Measurements from ENCODE around the gene AKAP6. TPM values are rescaled to one million over a fixed set of nuclear protein-coding genes. Genes with fewer than 3 reads are reported as not detected.

The AKAP6 gene
- total and polyA plus RNA-seq, 12 donors, result 0.71 to 24.7 (median 8.1) TPM

GRCh38 chr14:32630701-32631100 lies 301.6 kb downstream of the AKAP6 start:
- Histone ChIP-seq H3K27ac (no peak overlapping the region), H3K4me3 (no peak overlapping the region), H3K36me3 (replicated peaks in 1 of 2) (no peaks in the 10 kb centered on the region), H3K9me3 (replicated peaks in 1 of 3) (no peaks in the 10 kb centered on the region), H3K4me1 (replicated peaks in 1 of 2) (peaks cover 0 to 10% of the 10 kb centered on the region in 2 donors), H3K27me3 (no peaks in the 10 kb centered on the region)
- no peak for DNase-seq
- intact Hi-C loops (cut with DNase I), result no loop called here
- TF ChIP-seq CTCF (IDR thresholded peaks at IDR 0.05), result no peak
- TF ChIP-seq POLR2A (IDR thresholded peaks at IDR 0.05), result no peak

- intact Hi-C loops (cut with DNase I), result no loop called here
- no peak overlapping the region for H3K4me3 ChIP-seq
- DNase-seq, result no peak
- no peaks in the 10 kb centered on the region for H3K27me3 ChIP-seq
- no peaks in the 10 kb centered on the region for H3K9me3 ChIP-seq (replicated peaks in 1 of 3)
- TF ChIP-seq POLR2A (IDR thresholded peaks at IDR 0.05), result no peak
- no peak overlapping the region for H3K27ac ChIP-seq
- H3K4me1 ChIP-seq (replicated peaks in 1 of 2), result peaks cover 0 to 16% of the 10 kb centered on the region in 2 donors
- 88 to 94% (median 93%) methylated on average over 3 of the region's 3 CpGs for WGBS, 4 donors
- H3K36me3 ChIP-seq (replicated peaks in 1 of 2), result no peaks in the 10 kb centered on the region
Measured at GRCh38 chr14:32633224-32633859, 304.2 kb downstream of the AKAP6 start.

- intact Hi-C loops (cut with DNase I), result no loop called here
- DNase-seq, result no peak
- H3K4me1 ChIP-seq (replicated peaks in 1 of 2), result peaks cover 0 to 16% of the 10 kb centered on the region in 2 donors
- no peak overlapping the region for H3K27ac ChIP-seq
- TF ChIP-seq POLR2A (IDR thresholded peaks at IDR 0.05) (no peak), CTCF (IDR thresholded peaks at IDR 0.05) (no peak)
- H3K9me3 ChIP-seq (replicated peaks in 1 of 3), result no peaks in the 10 kb centered on the region
- no peaks in the 10 kb centered on the region for H3K36me3 ChIP-seq (replicated peaks in 1 of 2)
- no peak overlapping the region for H3K4me3 ChIP-seq
- H3K27me3 ChIP-seq, result no peaks in the 10 kb centered on the region
Measured at GRCh38 chr14:32633930-32634329, 304.8 kb downstream of the AKAP6 start.

GRCh38 chr14:32635061-32635719 lies 306.1 kb downstream of the AKAP6 start:
- Histone ChIP-seq H3K4me3 (peak overlapping the region in 1 of 4 donors; percentile 40), H3K9me3 (replicated peaks in 1 of 3) (no peaks in the 10 kb centered on the region), H3K36me3 (replicated peaks in 1 of 2) (no peaks in the 10 kb centered on the region), H3K27me3 (no peaks in the 10 kb centered on the region), H3K27ac (peak overlapping the region in 1 of 5 donors; percentile 4), H3K4me1 (replicated peaks in 1 of 2) (peaks cover 0 to 16% of the 10 kb centered on the region in 2 donors)
- intact Hi-C loops (cut with DNase I), result no loop called here
- DNase-seq, result no peak
- 5 to 16% (median 14%) methylated on average over 2 of the region's 2 CpGs for WGBS, 4 donors
- TF ChIP-seq CTCF (IDR thresholded peaks at IDR 0.05), result no peak
- no peak for TF ChIP-seq POLR2A (IDR thresholded peaks at IDR 0.05)

- no peaks in the 10 kb centered on the region for H3K36me3 ChIP-seq (replicated peaks in 1 of 2)
- no peak for DNase-seq
- no peak overlapping the region for H3K27ac ChIP-seq
- intact Hi-C loops (cut with DNase I), result no loop called here
- TF ChIP-seq POLR2A (IDR thresholded peaks at IDR 0.05) (no peak), CTCF (IDR thresholded peaks at IDR 0.05) (no peak)
- H3K4me3 ChIP-seq, result no peak overlapping the region
- H3K4me1 ChIP-seq (replicated peaks in 1 of 2), result peaks cover 0 to 16% of the 10 kb centered on the region in 2 donors
- H3K9me3 ChIP-seq (replicated peaks in 1 of 3), result no peaks in the 10 kb centered on the region
- WGBS, 4 donors, result 88 to 100% (median 92%) methylated on average over 2 of the region's 2 CpGs
- H3K27me3 ChIP-seq, result no peaks in the 10 kb centered on the region
Measured at GRCh38 chr14:32637582-32637981, 308.5 kb downstream of the AKAP6 start.

Measured in adrenal gland (tissue), 12 donors.